22Rv1 (cell line): ENCODE data around the gene GAB2.

Experiments used
- H3K27ac ChIP-seq: fragments of 450-650 bp; 2 replicates; pipeline ENCODE4 v1.5.1; 2017
- ZFX ChIP-seq: fragments of 450-650 bp; IDR thresholded peaks from 2 replicates; pipeline ENCODE4 v1.6.1; 2017; ENCODE audit warnings: antibody characterized with exemption, borderline replicate concordance
- TF ChIP-seq, protein P1 (sequence below): fragments of 450-650 bp; IDR thresholded peaks from 2 replicates; pipeline ENCODE4 v1.5.1; 2017; ENCODE audit warnings: mild to moderate bottlenecking

Gene GAB2

DNA sequence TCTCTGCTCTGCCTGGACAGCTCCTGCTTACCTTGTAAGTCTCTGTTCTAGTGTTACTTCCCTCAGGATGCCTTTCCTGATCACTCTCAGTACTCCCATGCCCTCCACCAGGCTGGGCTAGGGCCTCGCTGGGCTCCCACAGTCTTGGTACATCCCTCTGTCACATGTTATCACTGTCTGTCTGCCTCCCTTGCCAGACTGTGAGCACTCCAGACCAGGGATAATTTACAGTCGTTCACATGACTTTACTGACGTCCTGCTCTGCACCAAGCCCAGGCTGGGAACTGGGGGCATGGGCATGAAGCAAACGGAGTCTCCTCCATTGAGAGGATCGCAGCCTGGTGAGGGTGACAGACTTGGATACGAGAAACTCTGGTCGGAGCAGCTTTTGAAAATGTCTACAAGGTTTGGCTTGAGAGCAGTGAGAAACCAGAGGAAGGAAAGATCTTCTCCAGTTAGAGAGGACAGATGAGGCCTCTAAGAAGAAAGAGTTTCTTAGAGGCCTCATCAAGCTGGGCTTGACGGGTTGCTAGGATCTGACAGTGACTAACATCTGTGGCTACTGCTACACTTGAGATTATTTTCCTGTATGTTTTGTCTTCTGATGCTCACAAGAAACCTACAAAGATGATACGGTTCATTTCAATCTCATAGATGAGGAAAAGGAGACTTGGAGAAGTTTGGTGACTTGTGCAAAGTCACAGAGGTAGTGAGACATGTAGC, 216.4 kb downstream of the GAB2 start:
- H3K27ac ChIP-seq = no peak overlapping the region

DNA sequence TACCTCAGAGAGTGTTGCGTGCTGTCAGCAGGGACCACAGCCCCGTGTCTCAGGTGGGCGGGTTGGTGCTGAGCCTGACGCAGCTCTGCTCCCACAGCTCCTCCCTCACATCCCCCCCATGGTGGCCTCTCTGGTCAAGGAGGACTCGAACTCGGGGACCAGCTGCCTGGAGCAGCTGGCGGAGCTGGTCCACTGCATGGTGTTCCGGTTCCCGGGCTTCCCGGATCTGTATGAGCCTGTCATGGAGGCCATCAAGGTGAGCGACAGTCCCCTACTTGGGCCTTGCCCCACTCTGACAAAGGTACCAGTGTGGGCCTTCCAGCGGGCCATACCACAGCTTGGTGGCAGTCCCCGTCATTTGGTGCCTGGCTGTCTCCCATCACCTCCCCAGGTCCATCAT, 217.1 kb downstream of the GAB2 start:
- no peak overlapping the region for H3K27ac ChIP-seq
- TF ChIP-seq ZFX = no peak
- TF ChIP-seq, protein P1, sequence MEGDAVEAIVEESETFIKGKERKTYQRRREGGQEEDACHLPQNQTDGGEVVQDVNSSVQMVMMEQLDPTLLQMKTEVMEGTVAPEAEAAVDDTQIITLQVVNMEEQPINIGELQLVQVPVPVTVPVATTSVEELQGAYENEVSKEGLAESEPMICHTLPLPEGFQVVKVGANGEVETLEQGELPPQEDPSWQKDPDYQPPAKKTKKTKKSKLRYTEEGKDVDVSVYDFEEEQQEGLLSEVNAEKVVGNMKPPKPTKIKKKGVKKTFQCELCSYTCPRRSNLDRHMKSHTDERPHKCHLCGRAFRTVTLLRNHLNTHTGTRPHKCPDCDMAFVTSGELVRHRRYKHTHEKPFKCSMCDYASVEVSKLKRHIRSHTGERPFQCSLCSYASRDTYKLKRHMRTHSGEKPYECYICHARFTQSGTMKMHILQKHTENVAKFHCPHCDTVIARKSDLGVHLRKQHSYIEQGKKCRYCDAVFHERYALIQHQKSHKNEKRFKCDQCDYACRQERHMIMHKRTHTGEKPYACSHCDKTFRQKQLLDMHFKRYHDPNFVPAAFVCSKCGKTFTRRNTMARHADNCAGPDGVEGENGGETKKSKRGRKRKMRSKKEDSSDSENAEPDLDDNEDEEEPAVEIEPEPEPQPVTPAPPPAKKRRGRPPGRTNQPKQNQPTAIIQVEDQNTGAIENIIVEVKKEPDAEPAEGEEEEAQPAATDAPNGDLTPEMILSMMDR = no peak

More for the DNA sequence above, 216.4 kb downstream of the GAB2 start:
- TF ChIP-seq, protein P1 = no peak
- no peak for TF ChIP-seq ZFX

DNA sequence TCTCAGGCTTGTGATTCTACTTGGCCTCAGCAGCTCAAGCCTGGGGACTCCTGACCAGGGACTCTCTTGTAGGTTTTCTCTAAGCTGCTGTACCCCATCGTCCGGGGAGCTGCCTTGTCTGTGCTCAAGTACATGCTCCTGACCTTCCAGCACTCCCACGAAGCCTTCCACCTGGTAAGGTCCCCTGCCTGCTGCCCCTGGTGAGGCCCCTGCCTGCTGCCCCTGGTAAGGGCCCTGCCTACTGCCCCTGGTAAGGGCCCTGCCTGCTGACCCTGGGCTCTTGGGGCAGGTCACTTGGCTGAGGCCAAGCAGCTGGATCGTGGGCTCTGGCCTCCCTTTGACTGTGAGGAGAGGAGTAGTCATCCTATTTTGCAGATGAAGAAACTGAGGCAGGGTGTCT, 217.6 kb downstream of the GAB2 start:
- H3K27ac ChIP-seq = no peak overlapping the region
- TF ChIP-seq, protein P1 = no peak
- no peak for TF ChIP-seq ZFX

DNA sequence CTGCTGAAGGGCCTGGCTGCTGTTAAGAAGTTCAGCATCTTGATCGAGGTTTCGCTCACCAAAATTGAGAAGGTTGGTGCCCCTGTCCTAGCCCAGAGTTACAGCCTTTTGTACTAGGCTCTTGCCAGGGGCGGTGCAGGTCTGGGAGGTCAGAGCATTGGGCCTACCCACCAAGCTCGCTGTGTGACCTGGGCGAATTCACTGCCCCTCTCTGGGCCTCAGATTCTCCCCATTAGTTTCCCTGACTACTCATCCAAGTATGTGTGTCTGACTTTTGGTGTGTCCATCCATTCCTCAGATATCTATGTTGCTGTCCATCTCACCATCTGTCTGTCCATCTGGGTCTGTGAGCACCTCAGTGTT, 218.0 kb downstream of the GAB2 start:
- TF ChIP-seq ZFX = no peak
- TF ChIP-seq, protein P1 = no peak
- no peak overlapping the region for H3K27ac ChIP-seq

DNA sequence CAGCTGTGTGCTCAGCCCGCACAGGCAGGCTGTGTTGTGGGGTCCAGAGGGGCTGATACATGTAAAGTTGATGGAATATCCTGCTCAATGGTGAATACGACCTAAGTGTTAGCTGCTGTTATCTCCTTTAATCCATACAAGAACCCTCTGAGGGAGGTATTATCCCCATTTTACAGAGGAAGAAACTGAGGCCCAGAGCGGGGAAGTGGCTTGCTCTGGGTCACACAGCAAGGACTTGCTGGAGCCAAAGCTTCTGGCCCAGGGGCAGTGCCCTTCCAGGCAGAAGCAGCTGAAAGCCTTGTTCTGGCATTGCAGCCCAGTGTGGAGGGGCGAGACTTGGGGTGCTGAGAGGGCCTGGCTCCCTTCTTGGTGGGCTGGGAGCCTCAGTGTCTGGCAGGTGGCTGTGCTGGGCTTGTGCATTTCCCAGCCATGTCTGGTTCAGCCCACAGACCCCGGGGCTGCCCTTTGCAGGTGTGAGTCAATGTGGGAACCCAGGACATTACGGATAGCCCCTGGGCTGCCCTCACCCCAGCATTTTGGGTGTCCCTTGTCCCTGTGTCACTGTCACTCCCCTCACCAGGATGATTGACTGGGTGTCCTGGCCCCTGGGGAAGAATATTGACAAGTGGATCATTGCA, 218.5 kb downstream of the GAB2 start:
- TF ChIP-seq, protein P1 = no peak

DNA sequence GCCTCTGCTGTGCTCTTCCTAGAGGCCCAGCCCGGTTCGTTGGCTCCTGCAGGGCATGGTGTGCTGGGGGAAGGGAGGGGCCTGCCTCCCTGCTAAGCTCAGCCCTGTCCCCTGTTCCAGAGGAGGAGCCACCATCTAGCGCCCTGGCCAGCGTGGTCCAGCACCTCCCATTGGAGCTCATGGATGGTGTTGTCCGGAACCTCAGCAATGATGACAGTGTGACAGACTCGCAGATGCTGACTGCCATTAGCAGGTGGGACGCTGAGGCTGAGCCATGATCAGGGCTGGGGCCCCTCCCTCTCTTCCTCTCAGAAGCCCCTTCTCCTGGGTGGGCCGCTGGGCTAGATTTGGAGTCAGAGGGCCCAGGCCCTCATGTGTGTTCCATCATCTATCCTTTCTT, 219.8 kb downstream of the GAB2 start:
- TF ChIP-seq, protein P1 = no peak
- TF ChIP-seq ZFX = no peak
- H3K27ac ChIP-seq = no peak overlapping the region

More for the DNA sequence above, 218.5 kb downstream of the GAB2 start:
- H3K27ac ChIP-seq = no peak overlapping the region

DNA sequence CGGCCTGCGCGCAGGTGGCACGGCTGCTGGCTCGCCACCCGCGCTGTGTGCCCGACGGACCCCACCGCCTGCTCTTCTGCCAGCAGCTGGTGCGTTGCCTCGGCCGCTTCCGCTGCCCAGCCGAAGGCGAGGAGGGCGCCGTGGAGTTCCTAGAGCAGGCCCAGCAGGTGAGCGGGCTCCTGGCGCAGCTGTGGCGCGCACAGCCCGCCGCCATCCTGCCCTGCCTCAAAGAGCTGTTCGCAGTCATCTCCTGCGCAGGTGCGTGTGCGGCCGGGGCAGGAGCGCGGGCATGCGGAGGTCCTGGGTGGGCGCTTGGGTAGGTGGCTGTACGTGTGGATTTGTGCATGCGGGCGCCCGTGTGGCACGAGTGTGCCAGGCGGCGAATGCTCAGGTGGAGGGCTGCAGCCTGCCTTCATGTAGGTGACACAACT, 220.9 kb downstream of the GAB2 start:
- no peak overlapping the region for H3K27ac ChIP-seq
- TF ChIP-seq ZFX = no peak
- TF ChIP-seq, protein P1 = no peak
